ENCODE measurements around the gene LSM3. TPM values are rescaled to one million over a fixed set of nuclear protein-coding genes. Genes with fewer than 3 reads are reported as not detected.
A peak's percentile ranks its signal among the peaks of the same experiment; 100 is the strongest.

The LSM3 gene
- total and polyA plus RNA-seq, 12 donors: 4.1 to 25.8 (median 9.5) TPM

DNA sequence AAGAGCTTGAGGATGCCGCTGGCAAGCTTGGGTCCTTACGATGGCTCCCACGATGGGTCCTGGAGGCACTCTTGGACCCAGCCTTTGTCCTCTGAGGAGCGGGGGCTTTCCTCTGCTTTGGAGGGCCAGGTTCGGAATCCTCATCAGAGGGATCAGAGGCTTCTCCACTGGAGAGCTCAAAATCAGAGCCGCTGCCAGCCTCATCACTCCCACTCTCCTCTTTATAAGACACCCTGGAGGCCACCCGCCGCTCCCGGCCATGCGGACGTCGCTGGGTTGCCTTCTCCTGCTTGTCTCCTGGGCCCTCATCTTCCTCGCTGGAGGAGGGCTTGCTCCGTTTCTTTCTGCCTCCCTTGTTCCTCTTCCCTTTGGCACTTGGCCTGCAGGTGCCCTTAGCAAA lies 20.2 kb upstream of the LSM3 start:
- peaks cover 0 to 81% of the 10 kb centered on the region in 2 donors for H3K36me3 ChIP-seq (replicated peaks in 1 of 2)

DNA sequence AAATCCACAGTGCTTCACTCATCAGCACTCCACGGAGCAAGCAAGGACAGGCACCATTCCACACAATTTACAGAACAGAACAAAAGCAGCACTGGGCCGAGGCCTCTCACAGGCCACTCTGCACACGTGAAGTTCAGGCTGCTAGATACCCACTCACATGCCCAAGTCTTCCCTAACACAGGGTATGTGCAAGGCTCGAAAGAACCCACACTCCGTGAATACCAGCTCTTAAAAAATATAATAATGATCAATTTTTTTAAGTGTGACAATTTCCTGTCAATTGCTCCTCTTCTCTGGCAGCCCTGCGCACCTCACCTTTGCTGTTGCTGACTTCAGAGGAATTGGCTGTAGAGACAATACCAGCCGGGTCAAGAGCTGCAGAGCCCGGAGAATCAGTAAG lies 19.2 kb upstream of the LSM3 start:
- H3K4me3 ChIP-seq: no peak overlapping the region
- intact Hi-C loops (cut with DNase I): no loop called here
- peaks cover 0 to 85% of the 10 kb centered on the region in 2 donors for H3K36me3 ChIP-seq (replicated peaks in 1 of 2)
- no peaks in the 10 kb centered on the region for H3K27me3 ChIP-seq
- H3K4me1 ChIP-seq (replicated peaks in 1 of 2): peaks cover 0 to 9% of the 10 kb centered on the region in 2 donors
- no peak overlapping the region for H3K27ac ChIP-seq
- TF ChIP-seq POLR2A (IDR thresholded peaks at IDR 0.05): no peak
- TF ChIP-seq, protein P1, sequence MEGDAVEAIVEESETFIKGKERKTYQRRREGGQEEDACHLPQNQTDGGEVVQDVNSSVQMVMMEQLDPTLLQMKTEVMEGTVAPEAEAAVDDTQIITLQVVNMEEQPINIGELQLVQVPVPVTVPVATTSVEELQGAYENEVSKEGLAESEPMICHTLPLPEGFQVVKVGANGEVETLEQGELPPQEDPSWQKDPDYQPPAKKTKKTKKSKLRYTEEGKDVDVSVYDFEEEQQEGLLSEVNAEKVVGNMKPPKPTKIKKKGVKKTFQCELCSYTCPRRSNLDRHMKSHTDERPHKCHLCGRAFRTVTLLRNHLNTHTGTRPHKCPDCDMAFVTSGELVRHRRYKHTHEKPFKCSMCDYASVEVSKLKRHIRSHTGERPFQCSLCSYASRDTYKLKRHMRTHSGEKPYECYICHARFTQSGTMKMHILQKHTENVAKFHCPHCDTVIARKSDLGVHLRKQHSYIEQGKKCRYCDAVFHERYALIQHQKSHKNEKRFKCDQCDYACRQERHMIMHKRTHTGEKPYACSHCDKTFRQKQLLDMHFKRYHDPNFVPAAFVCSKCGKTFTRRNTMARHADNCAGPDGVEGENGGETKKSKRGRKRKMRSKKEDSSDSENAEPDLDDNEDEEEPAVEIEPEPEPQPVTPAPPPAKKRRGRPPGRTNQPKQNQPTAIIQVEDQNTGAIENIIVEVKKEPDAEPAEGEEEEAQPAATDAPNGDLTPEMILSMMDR (IDR thresholded peaks at IDR 0.05): no peak
- DNase-seq: no peak
- peaks cover 0 to 14% (median 4%) of the 10 kb centered on the region in 3 donors for H3K9me3 ChIP-seq (replicated peaks in 1 of 3)
- WGBS, 4 donors: 96 to 98% (median 97%) methylated on average over 8 of the region's 8 CpGs

More for the DNA sequence above, 20.2 kb upstream of the LSM3 start:
- H3K9me3 ChIP-seq (replicated peaks in 1 of 3): peaks cover 0 to 14% (median 4%) of the 10 kb centered on the region in 3 donors
- H3K4me1 ChIP-seq (replicated peaks in 1 of 2): peaks cover 0 to 9% of the 10 kb centered on the region in 2 donors
- H3K4me3 ChIP-seq: no peak overlapping the region
- no peak for DNase-seq
- no peaks in the 10 kb centered on the region for H3K27me3 ChIP-seq
- TF ChIP-seq, protein P1 (IDR thresholded peaks at IDR 0.05): no peak
- no peak for TF ChIP-seq POLR2A (IDR thresholded peaks at IDR 0.05)
- intact Hi-C loops (cut with DNase I): no loop called here
- H3K27ac ChIP-seq: no peak overlapping the region
- 92 to 97% (median 97%) methylated on average over 14 of the region's 14 CpGs for WGBS, 4 donors

DNA sequence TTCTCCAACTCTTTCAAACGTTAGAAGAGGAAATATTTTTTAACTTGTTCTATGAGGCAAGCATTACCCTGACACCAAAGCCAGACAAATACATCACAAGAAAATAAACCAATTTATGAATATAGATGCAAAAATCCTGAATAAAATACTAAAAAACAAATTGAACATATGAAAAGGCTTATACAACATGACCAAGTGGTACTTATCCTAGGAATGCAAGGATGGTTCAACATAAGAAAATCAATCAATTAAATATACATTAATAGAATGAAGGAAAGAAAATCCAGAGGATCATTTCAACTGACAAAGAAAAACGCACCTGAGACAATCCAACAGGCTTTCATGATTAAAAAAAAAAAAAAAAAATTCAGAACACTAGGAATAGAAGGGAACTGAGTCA lies 17.3 kb upstream of the LSM3 start:
- WGBS, 4 donors: 87 to 98% (median 92%) methylated on average over 2 of the region's 2 CpGs
- H3K4me1 ChIP-seq (replicated peaks in 1 of 2): peaks cover 0 to 9% of the 10 kb centered on the region in 2 donors
- DNase-seq: no peak
- H3K4me3 ChIP-seq: no peak overlapping the region
- H3K27me3 ChIP-seq: no peaks in the 10 kb centered on the region
- intact Hi-C loops (cut with DNase I): no loop called here
- peak overlapping the region in 1 of 5 donors; percentile 72 for H3K27ac ChIP-seq
- peaks cover 0 to 14% (median 4%) of the 10 kb centered on the region in 3 donors for H3K9me3 ChIP-seq (replicated peaks in 1 of 3)
- H3K36me3 ChIP-seq (replicated peaks in 1 of 2): peaks cover 0 to 97% of the 10 kb centered on the region in 2 donors
- TF ChIP-seq, protein P1 (IDR thresholded peaks at IDR 0.05): no peak
- TF ChIP-seq POLR2A (IDR thresholded peaks at IDR 0.05): no peak

DNA sequence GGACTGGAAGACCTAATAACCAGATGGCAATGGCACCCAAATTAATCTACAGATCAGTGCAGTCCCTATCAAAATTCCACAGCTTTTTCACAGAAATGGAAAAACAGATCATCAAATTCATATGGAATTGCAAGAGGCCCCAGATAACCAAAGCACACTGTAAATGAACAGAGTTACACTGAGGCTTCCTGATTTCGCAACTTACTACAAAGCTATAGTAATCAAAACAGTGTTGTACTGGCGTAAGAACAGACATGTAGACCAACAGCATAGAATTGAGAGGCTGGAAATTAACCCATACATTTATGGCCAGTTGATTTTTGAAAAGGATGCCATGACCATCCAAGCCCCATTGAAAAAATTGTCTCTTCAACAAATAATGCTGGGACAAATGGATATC lies 16.4 kb upstream of the LSM3 start:
- no peak for DNase-seq
- H3K9me3 ChIP-seq (replicated peaks in 1 of 3): peaks cover 0 to 14% (median 4%) of the 10 kb centered on the region in 3 donors
- no peak overlapping the region for H3K27ac ChIP-seq
- peaks cover 0 to 9% of the 10 kb centered on the region in 2 donors for H3K4me1 ChIP-seq (replicated peaks in 1 of 2)
- 91 to 96% (median 95%) methylated on average over 2 of the region's 2 CpGs for WGBS, 4 donors
- H3K27me3 ChIP-seq: no peaks in the 10 kb centered on the region
- peaks cover 0 to 96% of the 10 kb centered on the region in 2 donors for H3K36me3 ChIP-seq (replicated peaks in 1 of 2)
- TF ChIP-seq, protein P1 (IDR thresholded peaks at IDR 0.05): no peak
- no peak for TF ChIP-seq POLR2A (IDR thresholded peaks at IDR 0.05)
- intact Hi-C loops (cut with DNase I): no loop called here
- no peak overlapping the region for H3K4me3 ChIP-seq

Measured in adrenal gland (tissue), 12 donors.